K562 (cell line): Measurements from ENCODE around the gene PPT1. TPM values are rescaled to one million over a fixed set of nuclear protein-coding genes. Genes with fewer than 3 reads are reported as not detected.

ENCODE experiments used
- ATF4 ChIP-seq: fragments of 450-650 bp; formaldehyde crosslinking; IDR thresholded peaks from 2 replicates; pipeline ENCODE4 v1.4.0; 2022; ENCODE audit warnings: mild to moderate bottlenecking, moderate library complexity
- BDP1 ChIP-seq: IDR thresholded peaks from 3 replicates; pipeline ENCODE4 v1.6.1; 2011; ENCODE audit not compliant: insufficient read length, insufficient read depth
- COPS2 ChIP-seq: fragments of 450-650 bp; conservative IDR thresholded peaks from 2 replicates; pipeline ENCODE4 v1.6.1; 2016; ENCODE audit warnings: mild to moderate bottlenecking, moderate library complexity
- FOXA1 ChIP-seq: fragments of 450-650 bp; IDR thresholded peaks from 2 replicates; pipeline ENCODE4 v1.6.1; 2016; ENCODE audit warnings: mild to moderate bottlenecking, borderline replicate concordance
- HEY1 ChIP-seq: fragments of 250-450 bp; sonication (Bioruptor Pico); IDR thresholded peaks from 2 replicates; pipeline ENCODE4 v1.5.0; 2020; ENCODE audit warnings: mild to moderate bottlenecking, moderate library complexity, borderline replicate concordance
- HMBOX1 ChIP-seq: sonication (generic); IDR thresholded peaks from 2 replicates; pipeline ENCODE4 v1.6.1; 2016
- ILF3 ChIP-seq: fragments of 450-650 bp; IDR thresholded peaks from 2 replicates; pipeline ENCODE4 v1.6.1; 2018; ENCODE audit warnings: antibody characterized with exemption, mild to moderate bottlenecking, moderate library complexity, borderline replicate concordance
- KDM2B ChIP-seq: fragments of 250-450 bp; sonication (Bioruptor Pico); IDR thresholded peaks from 2 replicates; pipeline ENCODE4 v1.8.0; 2021; ENCODE audit warnings: mild to moderate bottlenecking, moderate library complexity
- MEIS2 ChIP-seq: fragments of 450-650 bp; IDR thresholded peaks from 2 replicates; pipeline ENCODE4 v1.6.1; 2014; ENCODE audit warnings: mild to moderate bottlenecking; ENCODE audit not compliant: partially characterized antibody
- PTBP1 ChIP-seq: fragments of 200-400 bp; formaldehyde crosslinking; IDR thresholded peaks from 2 replicates; pipeline ENCODE4 v1.6.1; 2017; ENCODE audit warnings: low read depth, low read length
- SAP30 ChIP-seq: fragments of 200-600 bp; sonication (generic); IDR thresholded peaks from 2 replicates; pipeline ENCODE4 v1.6.1; 2012; ENCODE audit warnings: borderline replicate concordance, low read depth, mild to moderate bottlenecking, moderate library complexity, low read length, control low read depth, inconsistent platforms; ENCODE audit not compliant: insufficient read depth, poor library complexity, severe bottlenecking
- SMARCC2 ChIP-seq: fragments of 450-650 bp; IDR thresholded peaks from 2 replicates; pipeline ENCODE4 v1.6.1; 2017; ENCODE audit warnings: antibody characterized with exemption, moderate library complexity, mild to moderate bottlenecking, low read depth
- SRF ChIP-seq, 2 experiments: fragments of 250-450, 450-650 bp in 1 of 2; sonication (Bioruptor Pico) in 1 of 2; sonication (generic) in 1 of 2; formaldehyde crosslinking; IDR thresholded peaks; 2 replicates each; pipeline versions ENCODE4 v1.5.0 to v1.5.1; 2020 to 2022; ENCODE audit warnings: mild to moderate bottlenecking in 1 of 2, missing genetic modification reagents in 1 of 2
- TEAD4 ChIP-seq, 2 experiments: sonication (generic) in 1 of 2; formaldehyde crosslinking in 1 of 2; IDR thresholded peaks; 2 replicates each; pipeline versions ENCODE4 v1.6.1 to v1.8.0; 2012 to 2022; ENCODE audit warnings: borderline replicate concordance in 1 of 2, inconsistent platforms in 1 of 2, low read length in 1 of 2, mild to moderate bottlenecking in 1 of 2, missing genetic modification reagents in 1 of 2
- ZNF431 ChIP-seq: sonication (generic); formaldehyde crosslinking; IDR thresholded peaks from 2 replicates; pipeline ENCODE4 v1.8.0; 2022; ENCODE audit warnings: mild to moderate bottlenecking, missing genetic modification reagents
- ZNF586 ChIP-seq: fragments of 450-650 bp; formaldehyde crosslinking; conservative IDR thresholded peaks from 2 replicates; pipeline ENCODE4 v1.4.0; 2020; ENCODE audit warnings: mild to moderate bottlenecking, moderate library complexity
- ZNF696 ChIP-seq: fragments of 250-450 bp; sonication (Bioruptor Pico); conservative IDR thresholded peaks from 2 replicates; pipeline ENCODE4 v1.4.0; 2020; ENCODE audit warnings: mild to moderate bottlenecking, moderate library complexity
- polyA plus RNA-seq, 8 experiments: library from polyadenylated mRNA; depleted of rRNA in 4 of 8; stranded (reverse) in 5 of 8; unstranded in 3 of 8; fragments of >200 nt; fragmentation: Nextera tagmentation in 2 of 8; fragmentation: Illumina TruSeq in 1 of 8; extraction: Ambion mirVana in 2 of 8; extraction: Trizol in 1 of 8; gene quantifications; 2 replicates each; pipeline versions ENCODE4 v1.2.1 to v1.2.3, GENCODE V29; 2011 to 2014; ENCODE audit warnings: inconsistent platforms in 1 of 8, missing spikeins in 1 of 8
- total RNA-seq, 7 experiments: library from RNA; depleted of rRNA in 6 of 7; stranded (reverse); fragments of >200 nt in 6 of 7; fragmentation: Illumina TruSeq in 2 of 7; extraction: Trizol in 2 of 7; gene quantifications; 2 replicates each; pipeline versions ENCODE4 v1.2.1 to v1.2.3, GENCODE V29; 2011 to 2021; ENCODE audit warnings: low replicate concordance in 1 of 7
- TF ChIP-seq, protein P1 (sequence below): fragments of 250-450 bp; sonication (Bioruptor Pico); IDR thresholded peaks from 2 replicates; pipeline ENCODE4 v1.8.0; 2021; ENCODE audit warnings: moderate library complexity, mild to moderate bottlenecking, inconsistent platforms
- TF ChIP-seq, protein P2 (sequence below): sonication (generic); formaldehyde crosslinking; IDR thresholded peaks from 2 replicates; pipeline ENCODE4 v1.8.0; 2023; ENCODE audit warnings: mild to moderate bottlenecking, missing genetic modification reagents
- TF ChIP-seq, protein P3 (sequence below), 3 experiments: IDR thresholded peaks in 2 of 3; conservative IDR thresholded peaks in 1 of 3; 2 replicates each; pipeline ENCODE4 v1.5.1; 2011 to 2012; ENCODE audit warnings: low read length in 3 of 3, mild to moderate bottlenecking in 3 of 3, control low read depth in 2 of 3, improper control_type of control experiment in 1 of 3, inconsistent platforms in 1 of 3, low read depth in 1 of 3, mixed read lengths in 1 of 3, moderate library complexity in 1 of 3; ENCODE audit not compliant: insufficient read depth in 2 of 3

PPT1 gene
- total and polyA plus RNA-seq, 9 of the 15 experiments (the other 6 are each of a cell fraction or from before 2014, with no cell fraction given) = 72.2 to 285 (median 143) TPM

- TF ChIP-seq ZNF696 (CRISPR knock-in tag) (no peak), SAP30 (no peak), SMARCC2 (peak; percentile 86), TEAD4 (IDR thresholded peaks at IDR 0.05; ENCODE audit: low read length) (peak; percentile 92), TEAD4 (CRISPR knock-in tag; IDR thresholded peaks at IDR 0.05; ENCODE audit: borderline replicate concordance) (no peak), ATF4 (CRISPR knock-in tag) (peak; percentile 58), ZNF431 (no peak), ILF3 (no peak), BDP1 (no peak), MEIS2 (peak; percentile 52), ZNF586 (no peak), COPS2 (no peak), HMBOX1 (peak; percentile 88), PTBP1 (no peak), SRF (CRISPR knock-in tag; IDR thresholded peaks at IDR 0.05) (peak in 1 of 2 experiments; percentile 24; a peak in 1 of 4 replicates), FOXA1 (no peak), KDM2B (no peak), HEY1 (CRISPR knock-in tag) (no peak)
- TF ChIP-seq, protein P1, sequence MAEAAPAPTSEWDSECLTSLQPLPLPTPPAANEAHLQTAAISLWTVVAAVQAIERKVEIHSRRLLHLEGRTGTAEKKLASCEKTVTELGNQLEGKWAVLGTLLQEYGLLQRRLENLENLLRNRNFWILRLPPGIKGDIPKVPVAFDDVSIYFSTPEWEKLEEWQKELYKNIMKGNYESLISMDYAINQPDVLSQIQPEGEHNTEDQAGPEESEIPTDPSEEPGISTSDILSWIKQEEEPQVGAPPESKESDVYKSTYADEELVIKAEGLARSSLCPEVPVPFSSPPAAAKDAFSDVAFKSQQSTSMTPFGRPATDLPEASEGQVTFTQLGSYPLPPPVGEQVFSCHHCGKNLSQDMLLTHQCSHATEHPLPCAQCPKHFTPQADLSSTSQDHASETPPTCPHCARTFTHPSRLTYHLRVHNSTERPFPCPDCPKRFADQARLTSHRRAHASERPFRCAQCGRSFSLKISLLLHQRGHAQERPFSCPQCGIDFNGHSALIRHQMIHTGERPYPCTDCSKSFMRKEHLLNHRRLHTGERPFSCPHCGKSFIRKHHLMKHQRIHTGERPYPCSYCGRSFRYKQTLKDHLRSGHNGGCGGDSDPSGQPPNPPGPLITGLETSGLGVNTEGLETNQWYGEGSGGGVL (CRISPR knock-in tag) = no peak
- TF ChIP-seq, protein P2, sequence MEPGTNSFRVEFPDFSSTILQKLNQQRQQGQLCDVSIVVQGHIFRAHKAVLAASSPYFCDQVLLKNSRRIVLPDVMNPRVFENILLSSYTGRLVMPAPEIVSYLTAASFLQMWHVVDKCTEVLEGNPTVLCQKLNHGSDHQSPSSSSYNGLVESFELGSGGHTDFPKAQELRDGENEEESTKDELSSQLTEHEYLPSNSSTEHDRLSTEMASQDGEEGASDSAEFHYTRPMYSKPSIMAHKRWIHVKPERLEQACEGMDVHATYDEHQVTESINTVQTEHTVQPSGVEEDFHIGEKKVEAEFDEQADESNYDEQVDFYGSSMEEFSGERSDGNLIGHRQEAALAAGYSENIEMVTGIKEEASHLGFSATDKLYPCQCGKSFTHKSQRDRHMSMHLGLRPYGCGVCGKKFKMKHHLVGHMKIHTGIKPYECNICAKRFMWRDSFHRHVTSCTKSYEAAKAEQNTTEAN (CRISPR knock-in tag) = no peak
- TF ChIP-seq, protein P3, sequence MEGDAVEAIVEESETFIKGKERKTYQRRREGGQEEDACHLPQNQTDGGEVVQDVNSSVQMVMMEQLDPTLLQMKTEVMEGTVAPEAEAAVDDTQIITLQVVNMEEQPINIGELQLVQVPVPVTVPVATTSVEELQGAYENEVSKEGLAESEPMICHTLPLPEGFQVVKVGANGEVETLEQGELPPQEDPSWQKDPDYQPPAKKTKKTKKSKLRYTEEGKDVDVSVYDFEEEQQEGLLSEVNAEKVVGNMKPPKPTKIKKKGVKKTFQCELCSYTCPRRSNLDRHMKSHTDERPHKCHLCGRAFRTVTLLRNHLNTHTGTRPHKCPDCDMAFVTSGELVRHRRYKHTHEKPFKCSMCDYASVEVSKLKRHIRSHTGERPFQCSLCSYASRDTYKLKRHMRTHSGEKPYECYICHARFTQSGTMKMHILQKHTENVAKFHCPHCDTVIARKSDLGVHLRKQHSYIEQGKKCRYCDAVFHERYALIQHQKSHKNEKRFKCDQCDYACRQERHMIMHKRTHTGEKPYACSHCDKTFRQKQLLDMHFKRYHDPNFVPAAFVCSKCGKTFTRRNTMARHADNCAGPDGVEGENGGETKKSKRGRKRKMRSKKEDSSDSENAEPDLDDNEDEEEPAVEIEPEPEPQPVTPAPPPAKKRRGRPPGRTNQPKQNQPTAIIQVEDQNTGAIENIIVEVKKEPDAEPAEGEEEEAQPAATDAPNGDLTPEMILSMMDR (IDR thresholded peaks at IDR 0.05 in 2 of 3, conservative IDR thresholded peaks at IDR 0.05 in 1 of 3; ENCODE audit: insufficient read depth in 2 of 3, low read depth in 1 of 3, low read length in 3 of 3) = peak; percentile 23 to 46 (median 38); a peak in 3 of 6 replicates
These were observed 37.6 kb downstream of the PPT1 start (continued) for GRCh38 chr1:40059338-40059959.
